Stimulated activated CD4-positive, alpha-beta T cell treated with anti-CD3 and anti-CD28 coated beads, Interleukin-4, amount 100 ng/mL, for 1 hour (primary cell): Measurements from ENCODE around the gene P4HA2.

Experiments used
- DNase-seq: peaks from one replicate; pipeline ENCODE4 v3.0.0-alpha.2; 2020

P4HA2 gene

GRCh38 chr5:132221781-132222648 is 5.6 kb downstream of the P4HA2 start:
- no peak for DNase-seq

GRCh38 chr5:132220491-132220890 is 7.2 kb downstream of the P4HA2 start:
- DNase-seq = no peak

- no peak for DNase-seq
Measured at GRCh38 chr5:132219981-132220380, 7.7 kb downstream of the P4HA2 start.

- no peak for DNase-seq
Measured at GRCh38 chr5:132219289-132219970, 8.2 kb downstream of the P4HA2 start.

GRCh38 chr5:132218321-132218720 is 9.3 kb downstream of the P4HA2 start:
- DNase-seq = no peak

- no peak for DNase-seq
Measured at GRCh38 chr5:132215329-132215728, 12.3 kb downstream of the P4HA2 start.

- no peak for DNase-seq
Measured at GRCh38 chr5:132214491-132214890, 13.2 kb downstream of the P4HA2 start.

- DNase-seq = no peak
Measured at GRCh38 chr5:132213666-132214065, 14.0 kb downstream of the P4HA2 start.

- DNase-seq = no peak
Measured at GRCh38 chr5:132211787-132212186, 15.9 kb downstream of the P4HA2 start.

GRCh38 chr5:132210944-132211343 is 16.7 kb downstream of the P4HA2 start:
- no peak for DNase-seq

- no peak for DNase-seq
Measured at GRCh38 chr5:132209901-132210545, 17.6 kb downstream of the P4HA2 start.

GRCh38 chr5:132209131-132209530 is 18.5 kb downstream of the P4HA2 start:
- DNase-seq = no peak

GRCh38 chr5:132207778-132208177 is 19.9 kb downstream of the P4HA2 start:
- DNase-seq = no peak

GRCh38 chr5:132206782-132207181 is 20.9 kb downstream of the P4HA2 start:
- no peak for DNase-seq

- no peak for DNase-seq
Measured at GRCh38 chr5:132205385-132206125, 22.1 kb downstream of the P4HA2 start.

- no peak for DNase-seq
Measured at GRCh38 chr5:132204371-132205135, 23.1 kb downstream of the P4HA2 start.

- no peak for DNase-seq
Measured at GRCh38 chr5:132203916-132204315, 23.7 kb downstream of the P4HA2 start.

GRCh38 chr5:132203464-132203818 is 24.2 kb downstream of the P4HA2 start:
- no peak for DNase-seq

GRCh38 chr5:132202711-132203463 is 24.8 kb downstream of the P4HA2 start:
- DNase-seq = no peak

GRCh38 chr5:132199116-132199680 is 28.5 kb downstream of the P4HA2 start:
- no peak for DNase-seq

GRCh38 chr5:132198571-132198970 is 29.1 kb downstream of the P4HA2 start:
- no peak for DNase-seq
